GM12878 (cell line): ENCODE results near the gene IL17B. TPM values are rescaled to one million over a fixed set of nuclear protein-coding genes. Genes with fewer than 3 reads are reported as not detected.

Source experiments
- BMI1 ChIP-seq: fragments of 450-650 bp; IDR thresholded peaks from 2 replicates; pipeline ENCODE4 v1.6.1; 2016; ENCODE audit warnings: mild to moderate bottlenecking, moderate library complexity, borderline replicate concordance
- BRCA1 ChIP-seq: IDR thresholded peaks from 2 replicates; pipeline ENCODE4 v1.6.1; 2011; ENCODE audit warnings: low read depth, low read length, improper control_type of control experiment
- CBX5 ChIP-seq: sonication (generic); IDR thresholded peaks from 2 replicates; pipeline ENCODE4 v1.6.1; 2016; ENCODE audit warnings: low read depth, moderate library complexity, mild to moderate bottlenecking, inconsistent platforms
- FOS ChIP-seq: IDR thresholded peaks from 3 replicates; pipeline ENCODE4 v1.6.1; 2011; ENCODE audit warnings: borderline replicate concordance; ENCODE audit not compliant: insufficient read length; ENCODE audit errors: extremely low read depth
- JUND ChIP-seq: IDR thresholded peaks from 2 replicates; pipeline ENCODE4 v1.6.1; 2012; ENCODE audit warnings: low read depth, mild to moderate bottlenecking, low read length, improper control_type of control experiment, moderate library complexity
- MYB ChIP-seq: fragments of 150-350 bp; IDR thresholded peaks from 2 replicates; pipeline ENCODE4 v1.6.1; 2014; ENCODE audit warnings: mild to moderate bottlenecking, low read depth, low read length, borderline replicate concordance
- NFXL1 ChIP-seq: fragments of 450-650 bp; IDR thresholded peaks from 2 replicates; pipeline ENCODE4 v1.6.1; 2017; ENCODE audit warnings: antibody characterized with exemption, mild to moderate bottlenecking, borderline replicate concordance
- RAD21 ChIP-seq: IDR thresholded peaks from 2 replicates; pipeline ENCODE4 v1.6.1; 2011; ENCODE audit warnings: mild to moderate bottlenecking, low read depth, low read length, moderate library complexity; ENCODE audit not compliant: insufficient read depth
- ZNF274 ChIP-seq: IDR thresholded peaks from one replicate; pipeline ENCODE4 v1.8.0; 2011; ENCODE audit not compliant: insufficient read length, insufficient read depth
- polyA plus RNA-seq, 11 experiments: library from polyadenylated mRNA; depleted of rRNA in 4 of 11; unstranded in 6 of 11; stranded (reverse) in 5 of 11; fragments of >200 nt; fragmentation: Nextera tagmentation in 4 of 11; fragmentation: Illumina TruSeq in 1 of 11; extraction: Ambion mirVana in 4 of 11; extraction: Trizol in 1 of 11; gene quantifications; 1 replicate in 1 of 11; 2 replicates in 10 of 11; pipeline versions ENCODE4 v1.2.1 to v1.2.3, GENCODE V29; 2011 to 2016; ENCODE audit warnings: inconsistent platforms in 2 of 11, missing spikeins in 2 of 11, low read depth in 1 of 11
- total RNA-seq, 4 experiments: library from RNA; depleted of rRNA in 3 of 4; stranded (reverse); fragments of >200 nt in 3 of 4; fragmentation: Illumina TruSeq in 1 of 4; extraction: Trizol in 1 of 4; gene quantifications; 2 replicates each; pipeline versions ENCODE4 v1.2.1 to v1.2.3, GENCODE V29; 2013 to 2021
- TF ChIP-seq, protein P1 (sequence below): IDR thresholded peaks from 2 replicates; pipeline ENCODE4 v1.6.1; 2012; ENCODE audit warnings: low read depth, low read length, improper control_type of control experiment
- TF ChIP-seq, protein P2 (sequence below): fragments of 450-650 bp; IDR thresholded peaks from 2 replicates; pipeline ENCODE4 v1.6.1; 2017; ENCODE audit warnings: mild to moderate bottlenecking, low read depth, inconsistent platforms; ENCODE audit not compliant: poor library complexity, severe bottlenecking
- TF ChIP-seq, protein P3 (sequence below): IDR thresholded peaks from 2 replicates; pipeline ENCODE4 v1.6.1; 2011; ENCODE audit warnings: mild to moderate bottlenecking, low read depth, low read length, moderate library complexity; ENCODE audit not compliant: insufficient replicate concordance
- TF ChIP-seq, protein P4 (sequence below): IDR thresholded peaks from 2 replicates; pipeline ENCODE4 v1.6.1; 2012; ENCODE audit warnings: mild to moderate bottlenecking, low read depth, low read length

Gene IL17B
- total and polyA plus RNA-seq, 10 of the 15 experiments (the other 5 are each of a cell fraction or from before 2014, with no cell fraction given), result not detected

DNA sequence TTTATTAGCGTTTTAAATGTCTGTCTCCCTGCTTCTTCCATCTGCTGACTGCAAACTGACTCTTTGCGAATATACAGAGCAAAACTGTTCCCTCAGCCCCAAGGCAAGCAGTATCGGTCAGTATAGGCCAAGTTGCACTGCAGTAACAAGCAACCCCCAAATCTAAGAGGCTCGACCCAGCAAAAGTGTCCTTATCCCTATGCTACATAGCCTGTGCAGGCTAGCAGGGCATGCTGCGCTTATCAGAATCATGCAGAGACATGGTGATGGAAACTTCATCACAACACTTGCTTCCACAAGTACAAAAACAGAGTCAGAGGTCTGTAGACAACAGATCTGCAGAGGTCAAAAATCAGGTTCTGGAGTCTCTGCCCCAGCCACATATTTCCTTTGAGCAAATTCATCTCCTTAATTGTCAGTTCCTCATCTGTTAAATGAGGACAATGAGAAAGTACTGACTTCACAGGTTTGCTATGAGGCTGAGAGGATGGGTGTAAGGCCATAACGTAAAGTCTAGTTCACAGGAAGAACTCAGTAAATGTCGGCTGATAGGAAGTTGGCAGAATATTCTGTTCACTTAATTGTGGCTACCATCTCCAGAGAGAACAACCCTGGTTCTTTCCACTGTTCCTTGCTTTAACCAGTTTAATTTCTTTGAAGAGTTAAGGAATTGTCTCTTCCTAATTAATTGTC is 9.6 kb upstream of the IL17B start (continued):
- TF ChIP-seq BMI1, result no peak
- TF ChIP-seq NFXL1, result no peak
- TF ChIP-seq JUND, result no peak
- TF ChIP-seq FOS, result no peak
- TF ChIP-seq, protein P1, sequence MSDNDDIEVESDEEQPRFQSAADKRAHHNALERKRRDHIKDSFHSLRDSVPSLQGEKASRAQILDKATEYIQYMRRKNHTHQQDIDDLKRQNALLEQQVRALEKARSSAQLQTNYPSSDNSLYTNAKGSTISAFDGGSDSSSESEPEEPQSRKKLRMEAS, result no peak
- TF ChIP-seq RAD21, result no peak
- TF ChIP-seq BRCA1, result no peak
- TF ChIP-seq, protein P2, sequence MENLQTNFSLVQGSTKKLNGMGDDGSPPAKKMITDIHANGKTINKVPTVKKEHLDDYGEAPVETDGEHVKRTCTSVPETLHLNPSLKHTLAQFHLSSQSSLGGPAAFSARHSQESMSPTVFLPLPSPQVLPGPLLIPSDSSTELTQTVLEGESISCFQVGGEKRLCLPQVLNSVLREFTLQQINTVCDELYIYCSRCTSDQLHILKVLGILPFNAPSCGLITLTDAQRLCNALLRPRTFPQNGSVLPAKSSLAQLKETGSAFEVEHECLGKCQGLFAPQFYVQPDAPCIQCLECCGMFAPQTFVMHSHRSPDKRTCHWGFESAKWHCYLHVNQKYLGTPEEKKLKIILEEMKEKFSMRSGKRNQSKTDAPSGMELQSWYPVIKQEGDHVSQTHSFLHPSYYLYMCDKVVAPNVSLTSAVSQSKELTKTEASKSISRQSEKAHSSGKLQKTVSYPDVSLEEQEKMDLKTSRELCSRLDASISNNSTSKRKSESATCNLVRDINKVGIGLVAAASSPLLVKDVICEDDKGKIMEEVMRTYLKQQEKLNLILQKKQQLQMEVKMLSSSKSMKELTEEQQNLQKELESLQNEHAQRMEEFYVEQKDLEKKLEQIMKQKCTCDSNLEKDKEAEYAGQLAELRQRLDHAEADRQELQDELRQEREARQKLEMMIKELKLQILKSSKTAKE, result no peak
- TF ChIP-seq, protein P3, sequence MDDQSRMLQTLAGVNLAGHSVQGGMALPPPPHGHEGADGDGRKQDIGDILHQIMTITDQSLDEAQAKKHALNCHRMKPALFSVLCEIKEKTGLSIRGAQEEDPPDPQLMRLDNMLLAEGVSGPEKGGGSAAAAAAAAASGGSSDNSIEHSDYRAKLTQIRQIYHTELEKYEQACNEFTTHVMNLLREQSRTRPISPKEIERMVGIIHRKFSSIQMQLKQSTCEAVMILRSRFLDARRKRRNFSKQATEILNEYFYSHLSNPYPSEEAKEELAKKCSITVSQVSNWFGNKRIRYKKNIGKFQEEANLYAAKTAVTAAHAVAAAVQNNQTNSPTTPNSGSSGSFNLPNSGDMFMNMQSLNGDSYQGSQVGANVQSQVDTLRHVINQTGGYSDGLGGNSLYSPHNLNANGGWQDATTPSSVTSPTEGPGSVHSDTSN, result no peak
- TF ChIP-seq MYB, result no peak
- TF ChIP-seq ZNF274, result no peak
- TF ChIP-seq, protein P4, sequence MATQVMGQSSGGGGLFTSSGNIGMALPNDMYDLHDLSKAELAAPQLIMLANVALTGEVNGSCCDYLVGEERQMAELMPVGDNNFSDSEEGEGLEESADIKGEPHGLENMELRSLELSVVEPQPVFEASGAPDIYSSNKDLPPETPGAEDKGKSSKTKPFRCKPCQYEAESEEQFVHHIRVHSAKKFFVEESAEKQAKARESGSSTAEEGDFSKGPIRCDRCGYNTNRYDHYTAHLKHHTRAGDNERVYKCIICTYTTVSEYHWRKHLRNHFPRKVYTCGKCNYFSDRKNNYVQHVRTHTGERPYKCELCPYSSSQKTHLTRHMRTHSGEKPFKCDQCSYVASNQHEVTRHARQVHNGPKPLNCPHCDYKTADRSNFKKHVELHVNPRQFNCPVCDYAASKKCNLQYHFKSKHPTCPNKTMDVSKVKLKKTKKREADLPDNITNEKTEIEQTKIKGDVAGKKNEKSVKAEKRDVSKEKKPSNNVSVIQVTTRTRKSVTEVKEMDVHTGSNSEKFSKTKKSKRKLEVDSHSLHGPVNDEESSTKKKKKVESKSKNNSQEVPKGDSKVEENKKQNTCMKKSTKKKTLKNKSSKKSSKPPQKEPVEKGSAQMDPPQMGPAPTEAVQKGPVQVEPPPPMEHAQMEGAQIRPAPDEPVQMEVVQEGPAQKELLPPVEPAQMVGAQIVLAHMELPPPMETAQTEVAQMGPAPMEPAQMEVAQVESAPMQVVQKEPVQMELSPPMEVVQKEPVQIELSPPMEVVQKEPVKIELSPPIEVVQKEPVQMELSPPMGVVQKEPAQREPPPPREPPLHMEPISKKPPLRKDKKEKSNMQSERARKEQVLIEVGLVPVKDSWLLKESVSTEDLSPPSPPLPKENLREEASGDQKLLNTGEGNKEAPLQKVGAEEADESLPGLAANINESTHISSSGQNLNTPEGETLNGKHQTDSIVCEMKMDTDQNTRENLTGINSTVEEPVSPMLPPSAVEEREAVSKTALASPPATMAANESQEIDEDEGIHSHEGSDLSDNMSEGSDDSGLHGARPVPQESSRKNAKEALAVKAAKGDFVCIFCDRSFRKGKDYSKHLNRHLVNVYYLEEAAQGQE, result no peak
- no peak for TF ChIP-seq CBX5
